ENCODE data around the gene ATP5ME.

The ATP5ME gene

GRCh38 chr4:681736-682451 lies 7.8 kb upstream of the ATP5ME start:
- peaks cover 21% of the 10 kb centered on the region for H4K20me1 ChIP-seq (ENCODE audit: insufficient read depth, low read length)
- no peaks in the 10 kb centered on the region for H3K9me3 ChIP-seq (ENCODE audit: insufficient read depth, low read length, severe bottlenecking)
- H3K79me2 ChIP-seq (ENCODE audit: insufficient read depth, low read length) = no peaks in the 10 kb centered on the region
- no peak overlapping the region for H3K9ac ChIP-seq (ENCODE audit: low read depth, low read length)
- H3K4me2 ChIP-seq (ENCODE audit: insufficient read depth, low read length) = peak overlapping the region; percentile 60
- H3K27me3 ChIP-seq (ENCODE audit: insufficient read depth, low read length, poor library complexity) = no peaks in the 10 kb centered on the region
- peak; percentile 55 for ATAC-seq (ENCODE audit: insufficient read depth, low read depth)
- H3K27ac ChIP-seq (ENCODE audit: low read length) = no peak overlapping the region
- H3K4me1 ChIP-seq (ENCODE audit: insufficient read depth, low read length) = peaks cover 24% of the 10 kb centered on the region
- no peak overlapping the region for H2AFZ ChIP-seq (ENCODE audit: low read depth, low read length)
- peak; percentile 82 for DNase-seq
- H3K36me3 ChIP-seq (ENCODE audit: insufficient read depth, low read length) = no peaks in the 10 kb centered on the region
- TF ChIP-seq EZH2 (IDR thresholded peaks at IDR 0.05; ENCODE audit: borderline replicate concordance, low read depth, low read length, severe bottlenecking) = no peak
- TF ChIP-seq CTCF (IDR thresholded peaks at IDR 0.05; ENCODE audit: borderline replicate concordance, extremely low read depth, low read length, poor library complexity, severe bottlenecking) = no peak
- peak overlapping the region in 1 of 2 experiments; percentile 30; a peak in 1 of 4 replicates for H3K4me3 ChIP-seq (ENCODE audit: low read depth in 1 of 2, low read length in 2 of 2)

- Histone ChIP-seq H3K9ac (ENCODE audit: low read depth, low read length) (peak overlapping the region; percentile 50), H3K9me3 (ENCODE audit: insufficient read depth, low read length, severe bottlenecking) (no peaks in the 10 kb centered on the region), H4K20me1 (ENCODE audit: insufficient read depth, low read length) (peaks cover 21% of the 10 kb centered on the region), H3K4me2 (ENCODE audit: insufficient read depth, low read length) (peak overlapping the region; percentile 93), H2AFZ (ENCODE audit: low read depth, low read length) (peak overlapping the region; percentile 28), H3K4me3 (ENCODE audit: low read depth in 1 of 2, low read length in 2 of 2) (peak overlapping the region; percentile 24 to 55; a peak in 3 of 4 replicates), H3K79me2 (ENCODE audit: insufficient read depth, low read length) (no peaks in the 10 kb centered on the region), H3K27me3 (ENCODE audit: insufficient read depth, low read length, poor library complexity) (no peaks in the 10 kb centered on the region), H3K4me1 (ENCODE audit: insufficient read depth, low read length) (peaks cover 26% of the 10 kb centered on the region), H3K27ac (ENCODE audit: low read length) (no peak overlapping the region), H3K36me3 (ENCODE audit: insufficient read depth, low read length) (no peaks in the 10 kb centered on the region)
- peak; percentile 67 for DNase-seq
- TF ChIP-seq CTCF (IDR thresholded peaks at IDR 0.05; ENCODE audit: borderline replicate concordance, extremely low read depth, low read length, poor library complexity, severe bottlenecking) (no peak), EZH2 (IDR thresholded peaks at IDR 0.05; ENCODE audit: borderline replicate concordance, low read depth, low read length, severe bottlenecking) (no peak)
- peak; percentile 41 for ATAC-seq (ENCODE audit: insufficient read depth, low read depth)
Measured at GRCh38 chr4:680928-681645, 7.0 kb upstream of the ATP5ME start.

GRCh38 chr4:680551-680927 lies 6.5 kb upstream of the ATP5ME start:
- Histone ChIP-seq H3K4me2 (ENCODE audit: insufficient read depth, low read length) (peak overlapping the region; percentile 93), H3K4me3 (ENCODE audit: low read depth in 1 of 2, low read length in 2 of 2) (peak overlapping the region in 1 of 2 experiments; percentile 55; a peak in 3 of 4 replicates), H3K27ac (ENCODE audit: low read length) (no peak overlapping the region), H3K9ac (ENCODE audit: low read depth, low read length) (peak overlapping the region; percentile 50), H3K4me1 (ENCODE audit: insufficient read depth, low read length) (peaks cover 32% of the 10 kb centered on the region), H3K27me3 (ENCODE audit: insufficient read depth, low read length, poor library complexity) (no peaks in the 10 kb centered on the region), H3K36me3 (ENCODE audit: insufficient read depth, low read length) (no peaks in the 10 kb centered on the region), H3K9me3 (ENCODE audit: insufficient read depth, low read length, severe bottlenecking) (no peaks in the 10 kb centered on the region), H3K79me2 (ENCODE audit: insufficient read depth, low read length) (peaks cover 1% of the 10 kb centered on the region), H4K20me1 (ENCODE audit: insufficient read depth, low read length) (peaks cover 21% of the 10 kb centered on the region), H2AFZ (ENCODE audit: low read depth, low read length) (peak overlapping the region; percentile 28; the same call in 1 of the 2 replicates)
- ATAC-seq (ENCODE audit: insufficient read depth, low read depth) = no peak
- TF ChIP-seq CTCF (IDR thresholded peaks at IDR 0.05; ENCODE audit: borderline replicate concordance, extremely low read depth, low read length, poor library complexity, severe bottlenecking) (no peak), EZH2 (IDR thresholded peaks at IDR 0.05; ENCODE audit: borderline replicate concordance, low read depth, low read length, severe bottlenecking) (no peak)
- DNase-seq = no peak

Measured in DND-41 (cell line).